GM12878 (cell line): Measurements from ENCODE around the gene TMEM235.
A peak's percentile ranks its signal among the peaks of the same experiment; 100 is the strongest.

ENCODE experiments used
- BRCA1 ChIP-seq: IDR thresholded peaks from 2 replicates; pipeline ENCODE4 v1.6.1; 2011; ENCODE audit warnings: low read depth, low read length, improper control_type of control experiment
- CTCF ChIP-seq, 3 experiments: IDR thresholded peaks in 2 of 3; conservative IDR thresholded peaks in 1 of 3; 2 replicates each; pipeline ENCODE4 v1.5.1; 2011; ENCODE audit warnings: low read depth in 3 of 3, low read length in 3 of 3, mild to moderate bottlenecking in 3 of 3, control low read depth in 2 of 3, moderate library complexity in 2 of 3, inconsistent platforms in 1 of 3, mixed read lengths in 1 of 3; ENCODE audit not compliant: control insufficient read depth in 2 of 3, insufficient read depth in 1 of 3; ENCODE audit errors: extremely low read depth in 1 of 3
- E2F4 ChIP-seq: IDR thresholded peaks from 2 replicates; pipeline ENCODE4 v1.6.1; 2012; ENCODE audit warnings: low read depth, low read length, improper control_type of control experiment
- KDM1A ChIP-seq: fragments of 200-600 bp; sonication (generic); IDR thresholded peaks from 2 replicates; pipeline ENCODE4 v1.6.1; 2016; ENCODE audit warnings: borderline replicate concordance
- MAX ChIP-seq: IDR thresholded peaks from 2 replicates; pipeline ENCODE4 v1.6.1; 2012; ENCODE audit warnings: low read depth, low read length, improper control_type of control experiment
- MXI1 ChIP-seq: fragments of 150-350 bp; IDR thresholded peaks from 2 replicates; pipeline ENCODE4 v1.6.1; 2011; ENCODE audit warnings: low read depth, mild to moderate bottlenecking, inconsistent platforms, low read length, improper control_type of control experiment
- NR2C2 ChIP-seq: IDR thresholded peaks from 2 replicates; pipeline ENCODE4 v1.6.1; 2011; ENCODE audit warnings: borderline replicate concordance, low read depth; ENCODE audit not compliant: control insufficient read depth, insufficient read length
- POLR2A ChIP-seq: IDR thresholded peaks from 2 replicates; pipeline ENCODE4 v1.6.1; 2011; ENCODE audit warnings: low read depth, mild to moderate bottlenecking, low read length
- RAD21 ChIP-seq: IDR thresholded peaks from 2 replicates; pipeline ENCODE4 v1.6.1; 2011; ENCODE audit warnings: mild to moderate bottlenecking, low read depth, low read length, moderate library complexity; ENCODE audit not compliant: insufficient read depth
- SMAD1 ChIP-seq: fragments of 450-650 bp; IDR thresholded peaks from 2 replicates; pipeline ENCODE4 v1.6.1; 2018; ENCODE audit warnings: mild to moderate bottlenecking, low read depth; ENCODE audit not compliant: partially characterized antibody
- TAF1 ChIP-seq: IDR thresholded peaks from 2 replicates; pipeline ENCODE4 v1.6.1; 2011; ENCODE audit warnings: mild to moderate bottlenecking, low read depth, low read length, borderline replicate concordance
- USF2 ChIP-seq: IDR thresholded peaks from 2 replicates; pipeline ENCODE4 v1.6.1; 2011; ENCODE audit warnings: low read depth, low read length, improper control_type of control experiment, borderline replicate concordance

GRCh38 chr17:78250891-78251772 is 19.7 kb downstream of the TMEM235 start:
- TF ChIP-seq BRCA1 (no peak), SMAD1 (no peak), CTCF (IDR thresholded peaks at IDR 0.05 in 2 of 3, conservative IDR thresholded peaks at IDR 0.05 in 1 of 3; ENCODE audit: control insufficient read depth in 2 of 3, extremely low read depth in 1 of 3, insufficient read depth in 1 of 3, low read depth in 3 of 3, low read length in 3 of 3) (peak; percentile 99 to 100 (median 99)), NR2C2 (no peak), KDM1A (no peak), MAX (no peak), TAF1 (no peak), E2F4 (no peak), POLR2A (no peak), USF2 (no peak; the same call in 1 of the 2 replicates), MXI1 (no peak), RAD21 (peak; percentile 83)
